Gastrocnemius medialis (tissue), 4 donors: Measurements from ENCODE around the gene TRIM75.

Source experiments
- POLR2A ChIP-seq, 2 donors: fragments of 450-650 bp; IDR thresholded peaks; one replicate each; pipeline ENCODE4 v1.6.1; 2017; ENCODE audit warnings: antibody characterized with exemption in 2 of 2, mild to moderate bottlenecking in 2 of 2, moderate library complexity in 2 of 2
- TF ChIP-seq, protein P1 (sequence below), 5 experiments: fragments of 450-650 bp in 3 of 5; fragments of 200-600 bp in 2 of 5; sonication (generic) in 2 of 5; IDR thresholded peaks in 4 of 5; conservative IDR thresholded peaks in 1 of 5; 1 replicate in 4 of 5; 2 replicates in 1 of 5; pipeline ENCODE4 v1.5.1; 2016 to 2019; ENCODE audit warnings: antibody characterized with exemption in 5 of 5, mild to moderate bottlenecking in 3 of 5, moderate library complexity in 3 of 5

- no peak for TF ChIP-seq POLR2A (IDR thresholded peaks at IDR 0.05)
- TF ChIP-seq, protein P1, sequence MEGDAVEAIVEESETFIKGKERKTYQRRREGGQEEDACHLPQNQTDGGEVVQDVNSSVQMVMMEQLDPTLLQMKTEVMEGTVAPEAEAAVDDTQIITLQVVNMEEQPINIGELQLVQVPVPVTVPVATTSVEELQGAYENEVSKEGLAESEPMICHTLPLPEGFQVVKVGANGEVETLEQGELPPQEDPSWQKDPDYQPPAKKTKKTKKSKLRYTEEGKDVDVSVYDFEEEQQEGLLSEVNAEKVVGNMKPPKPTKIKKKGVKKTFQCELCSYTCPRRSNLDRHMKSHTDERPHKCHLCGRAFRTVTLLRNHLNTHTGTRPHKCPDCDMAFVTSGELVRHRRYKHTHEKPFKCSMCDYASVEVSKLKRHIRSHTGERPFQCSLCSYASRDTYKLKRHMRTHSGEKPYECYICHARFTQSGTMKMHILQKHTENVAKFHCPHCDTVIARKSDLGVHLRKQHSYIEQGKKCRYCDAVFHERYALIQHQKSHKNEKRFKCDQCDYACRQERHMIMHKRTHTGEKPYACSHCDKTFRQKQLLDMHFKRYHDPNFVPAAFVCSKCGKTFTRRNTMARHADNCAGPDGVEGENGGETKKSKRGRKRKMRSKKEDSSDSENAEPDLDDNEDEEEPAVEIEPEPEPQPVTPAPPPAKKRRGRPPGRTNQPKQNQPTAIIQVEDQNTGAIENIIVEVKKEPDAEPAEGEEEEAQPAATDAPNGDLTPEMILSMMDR (IDR thresholded peaks at IDR 0.05 in 4 of 5, conservative IDR thresholded peaks at IDR 0.05 in 1 of 5) = no peak
Measured at GRCh38 chr4:165053645-165054044, at the start of gene TRIM75.
